Upper lobe of left lung (tissue), 6 donors: ENCODE measurements around the gene SLCO3A1. TPM values are rescaled to one million over a fixed set of nuclear protein-coding genes. Genes with fewer than 3 reads are reported as not detected.

Source experiments
- ATAC-seq, 2 donors: fragments of 200-7000 bp; cut with Tn5 transposase; one replicate each; pipeline ENCODE4 v1.9.1; 2022; ENCODE audit warnings: mild to moderate bottlenecking in 2 of 2, moderate library complexity in 2 of 2; ENCODE audit not compliant: low FRiP score in 2 of 2
- DNase-seq, 2 donors: peaks; one replicate each; pipeline ENCODE4 v3.0.0-alpha.2; 2019 to 2020
- H3K27ac ChIP-seq, 4 donors: fragments of 200-600 bp; sonication (generic); one replicate each; pipeline ENCODE4 v1.5.1; 2016 to 2019
- H3K27me3 ChIP-seq, 4 donors: fragments of 200-600 bp; sonication (generic); one replicate each; pipeline ENCODE4 v1.5.1; 2017 to 2019
- H3K36me3 ChIP-seq, 4 donors: fragments of 200-600 bp; sonication (generic); one replicate each; pipeline ENCODE4 v1.5.1; 2016 to 2019
- H3K4me1 ChIP-seq, 4 donors: fragments of 200-600 bp; sonication (generic); one replicate each; pipeline ENCODE4 v1.5.1; 2018 to 2019
- H3K4me3 ChIP-seq, 4 donors: fragments of 200-600 bp; sonication (generic); one replicate each; pipeline ENCODE4 v1.5.1; 2017 to 2019; ENCODE audit warnings: mild to moderate bottlenecking in 2 of 4, moderate library complexity in 1 of 4
- H3K9me3 ChIP-seq, 4 donors: fragments of 200-600 bp; sonication (generic); one replicate each; pipeline ENCODE4 v1.5.1; 2018 to 2019
- CTCF ChIP-seq, 6 experiments: fragments of 450-650 bp in 4 of 6; fragments of 200-600 bp in 2 of 6; sonication (generic) in 2 of 6; IDR thresholded peaks; one replicate each; pipeline ENCODE4 v1.5.1; 2016 to 2019; ENCODE audit warnings: antibody characterized with exemption in 6 of 6
- EP300 ChIP-seq, 4 donors: sonication (generic); formaldehyde crosslinking; IDR thresholded peaks; one replicate each; pipeline ENCODE4 v1.5.1; 2017; ENCODE audit warnings: antibody characterized with exemption in 4 of 4, control low read depth in 2 of 4
- POLR2A ChIP-seq, 4 donors: fragments of 450-650 bp; IDR thresholded peaks; one replicate each; pipeline ENCODE4 v1.5.1; 2016 to 2017; ENCODE audit warnings: antibody characterized with exemption in 4 of 4, mild to moderate bottlenecking in 2 of 4
- POLR2AphosphoS5 ChIP-seq, 2 donors: sonication (generic); formaldehyde crosslinking; IDR thresholded peaks; one replicate each; pipeline ENCODE4 v1.5.1; 2017; ENCODE audit warnings: antibody characterized with exemption in 2 of 2
- WGBS, 2 donors: methylation state at CpG; one replicate each; pipeline ENCODE4 v1.1.5; 2017 to 2018; 5-methylcytosine and 5-hydroxymethylcytosine counted together
- total RNA-seq, 6 donors: library from RNA; depleted of rRNA in 4 of 6; stranded (reverse); fragments of >200 nt in 4 of 6; gene quantifications; one replicate each; pipeline versions ENCODE4 v1.1.0 to v1.2.1, GENCODE V29; 2016 to 2021
- donor health status: DM: no; HTN: no; CAD: no; lungs with moderate emphysema.
- donor health status: DM: no; HTN: yes; CAD: no; lungs with severe emphysema.

The SLCO3A1 gene
- total RNA-seq, 6 donors from 2014 or later: 29.3 to 56.6 (median 46.7) TPM

- peaks cover 38 to 52% (median 44%) of the 10 kb centered on the region in 4 donors for H3K4me1 ChIP-seq
- ATAC-seq (no peak), DNase-seq (no peak)
- no peaks in the 10 kb centered on the region for H3K27me3 ChIP-seq
- no peak overlapping the region for H3K4me3 ChIP-seq
- no peak for TF ChIP-seq EP300 (IDR thresholded peaks at IDR 0.05)
- no peak for TF ChIP-seq POLR2AphosphoS5 (IDR thresholded peaks at IDR 0.05)
- peak overlapping the region in 1 of 4 donors; percentile 54 for H3K27ac ChIP-seq
- H3K36me3 ChIP-seq: no peaks in the 10 kb centered on the region
- WGBS, 2 donors: 77 to 81% methylated on average over 6 of the region's 6 CpGs
- H3K9me3 ChIP-seq: no peaks in the 10 kb centered on the region
Observed at GRCh38 chr15:91870876-91871537, 17.5 kb downstream of the SLCO3A1 start.

- H3K9me3 ChIP-seq: no peaks in the 10 kb centered on the region
- WGBS, 2 donors: 80 to 85% methylated on average over 5 of the region's 5 CpGs
- peak in 1 of 2 donors; percentile 43 for ATAC-seq
- no peak for DNase-seq
- peaks cover 29 to 44% (median 35%) of the 10 kb centered on the region in 4 donors for H3K4me1 ChIP-seq
- H3K36me3 ChIP-seq: no peaks in the 10 kb centered on the region
- H3K4me3 ChIP-seq: no peak overlapping the region
- H3K27ac ChIP-seq: peak overlapping the region; percentile 71 to 81 (median 78)
- TF ChIP-seq CTCF (IDR thresholded peaks at IDR 0.05) (no peak), EP300 (IDR thresholded peaks at IDR 0.05) (no peak), POLR2A (IDR thresholded peaks at IDR 0.05) (no peak), POLR2AphosphoS5 (IDR thresholded peaks at IDR 0.05) (no peak)
- no peaks in the 10 kb centered on the region for H3K27me3 ChIP-seq
Observed at GRCh38 chr15:91871837-91872236, 18.3 kb downstream of the SLCO3A1 start.

GRCh38 chr15:91872356-91873137, 19.0 kb downstream of the SLCO3A1 start:
- Histone ChIP-seq H3K9me3 (no peaks in the 10 kb centered on the region), H3K4me1 (peaks cover 24 to 37% (median 29%) of the 10 kb centered on the region in 4 donors), H3K27ac (peak overlapping the region; percentile 71 to 81 (median 78)), H3K36me3 (no peaks in the 10 kb centered on the region), H3K4me3 (no peak overlapping the region), H3K27me3 (no peaks in the 10 kb centered on the region)
- TF ChIP-seq POLR2AphosphoS5 (IDR thresholded peaks at IDR 0.05) (peak in 1 of 2 donors; percentile 50), EP300 (IDR thresholded peaks at IDR 0.05) (peak in 2 of 4 donors; percentile 12 to 77), CTCF (IDR thresholded peaks at IDR 0.05) (no peak), POLR2A (IDR thresholded peaks at IDR 0.05) (peak in 1 of 4 donors; percentile 33)
- peak; percentile 51 to 88 for ATAC-seq
- DNase-seq: peak; percentile 38 to 89
- 76 to 83% methylated on average over 15 of the region's 15 CpGs for WGBS, 2 donors

GRCh38 chr15:91873138-91873536, 19.6 kb downstream of the SLCO3A1 start:
- Histone ChIP-seq H3K4me3 (no peak overlapping the region), H3K27me3 (no peaks in the 10 kb centered on the region), H3K36me3 (no peaks in the 10 kb centered on the region), H3K27ac (peak overlapping the region; percentile 59 to 81 (median 78)), H3K9me3 (no peaks in the 10 kb centered on the region), H3K4me1 (peaks cover 19 to 31% (median 23%) of the 10 kb centered on the region in 4 donors)
- DNase-seq (no peak), ATAC-seq (no peak)
- TF ChIP-seq EP300 (IDR thresholded peaks at IDR 0.05): no peak
- TF ChIP-seq POLR2AphosphoS5 (IDR thresholded peaks at IDR 0.05): no peak
- no peak for TF ChIP-seq POLR2A (IDR thresholded peaks at IDR 0.05)
- no peak for TF ChIP-seq CTCF (IDR thresholded peaks at IDR 0.05)
- WGBS, 2 donors: 55 to 56% methylated on average over 3 of the region's 3 CpGs

GRCh38 chr15:91874171-91874570, 20.7 kb downstream of the SLCO3A1 start:
- DNase-seq: no peak
- TF ChIP-seq CTCF (IDR thresholded peaks at IDR 0.05) (no peak), EP300 (IDR thresholded peaks at IDR 0.05) (no peak), POLR2AphosphoS5 (IDR thresholded peaks at IDR 0.05) (no peak), POLR2A (IDR thresholded peaks at IDR 0.05) (no peak)
- Histone ChIP-seq H3K36me3 (no peaks in the 10 kb centered on the region), H3K4me3 (no peak overlapping the region), H3K27ac (peak overlapping the region in 3 of 4 donors; percentile 3 to 65 (median 46)), H3K27me3 (no peaks in the 10 kb centered on the region), H3K4me1 (peaks cover 10 to 23% (median 14%) of the 10 kb centered on the region in 4 donors), H3K9me3 (no peaks in the 10 kb centered on the region)
- WGBS, 2 donors: 71 to 72% methylated on average over 3 of the region's 3 CpGs
- ATAC-seq: no peak
